SK-N-MC (cell line): Measurements from ENCODE around the gene INHBE.

Source experiments
- EZH2 ChIP-seq: fragments of 200-600 bp; sonication (generic); IDR thresholded peaks from one replicate; pipeline ENCODE4 v1.6.1; 2017; ENCODE audit warnings: antibody characterized with exemption
- POLR2AphosphoS5 ChIP-seq: IDR thresholded peaks from 2 replicates; pipeline ENCODE4 v1.6.1; 2012; ENCODE audit warnings: mild to moderate bottlenecking, low read depth, low read length, borderline replicate concordance

DNA sequence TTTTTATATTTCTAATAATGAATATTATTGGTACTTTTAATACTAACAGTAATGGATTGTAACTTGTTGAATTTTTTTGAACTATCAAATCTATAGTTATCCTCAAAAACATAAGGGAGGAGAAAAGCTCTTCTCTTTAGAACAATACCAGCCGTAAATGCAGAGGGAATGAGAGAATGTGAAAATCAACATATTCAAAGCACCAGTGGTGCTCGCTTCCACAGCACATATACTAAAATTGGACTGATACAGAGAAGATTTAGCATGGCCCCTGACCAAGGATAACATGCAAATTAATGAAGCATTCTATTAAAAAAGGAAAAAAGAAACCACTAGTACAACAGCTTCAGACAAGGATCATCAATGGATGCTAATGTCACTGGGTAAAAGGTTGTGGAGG is 40.0 kb upstream of the INHBE start:
- TF ChIP-seq POLR2AphosphoS5 (no peak), EZH2 (no peak)
